Measurements from ENCODE around the gene TMEM270.
"Not testable (repeated sequence)": the region's sequence is repeated elsewhere in the genome, so short reads cannot be mapped to it uniquely, and the experiment has no call there.

The TMEM270 gene, protein sequence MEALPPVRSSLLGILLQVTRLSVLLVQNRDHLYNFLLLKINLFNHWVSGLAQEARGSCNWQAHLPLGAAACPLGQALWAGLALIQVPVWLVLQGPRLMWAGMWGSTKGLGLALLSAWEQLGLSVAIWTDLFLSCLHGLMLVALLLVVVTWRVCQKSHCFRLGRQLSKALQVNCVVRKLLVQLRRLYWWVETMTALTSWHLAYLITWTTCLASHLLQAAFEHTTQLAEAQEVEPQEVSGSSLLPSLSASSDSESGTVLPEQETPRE

DNA sequence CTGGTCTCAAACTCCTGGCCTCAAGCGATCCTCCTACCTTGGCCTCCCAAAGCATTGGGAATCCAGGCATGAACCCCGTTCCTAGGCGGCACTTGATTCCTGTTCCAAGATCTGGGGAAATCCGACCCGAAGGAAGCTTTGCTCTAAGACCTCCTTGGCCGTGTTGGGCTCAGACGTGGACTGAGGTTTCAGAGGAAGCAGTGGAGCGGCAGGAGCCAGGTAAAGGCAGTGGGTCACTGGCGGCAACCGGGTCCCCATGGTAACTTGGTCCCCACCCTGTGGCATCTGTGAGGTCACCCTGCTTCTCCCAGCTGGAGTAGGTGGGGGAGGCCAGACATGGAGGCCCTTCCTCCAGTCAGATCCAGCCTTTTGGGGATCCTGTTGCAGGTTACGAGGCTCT is at the start of gene TMEM270:
TMEM270 (plus strand) TSS at position 301 of the 400 bp plus-strand sequence; CDS start at position 337, 36 bp downstream.
- FAIRE-seq: no peak

DNA sequence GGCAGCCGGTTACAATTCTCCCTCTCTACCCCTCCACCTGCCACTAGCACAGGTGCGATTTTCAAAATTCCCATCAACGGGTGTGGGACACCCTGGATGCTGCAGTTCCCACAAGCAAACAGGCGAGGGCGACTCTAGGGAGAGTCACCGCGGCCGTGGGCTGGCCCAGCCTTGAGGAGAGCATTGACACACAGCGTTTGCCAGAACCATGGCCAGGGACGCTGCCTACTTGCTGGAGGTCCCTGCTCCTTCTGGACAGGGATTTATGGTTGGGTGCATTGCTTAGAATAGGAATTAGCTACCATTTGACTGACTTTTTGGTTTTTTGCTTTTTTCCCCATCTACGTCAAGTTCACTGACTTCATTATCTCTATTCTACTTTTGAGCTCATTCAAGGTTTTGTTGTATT is 49.2 kb upstream of the TMEM270 start:
- no peak for FAIRE-seq

DNA sequence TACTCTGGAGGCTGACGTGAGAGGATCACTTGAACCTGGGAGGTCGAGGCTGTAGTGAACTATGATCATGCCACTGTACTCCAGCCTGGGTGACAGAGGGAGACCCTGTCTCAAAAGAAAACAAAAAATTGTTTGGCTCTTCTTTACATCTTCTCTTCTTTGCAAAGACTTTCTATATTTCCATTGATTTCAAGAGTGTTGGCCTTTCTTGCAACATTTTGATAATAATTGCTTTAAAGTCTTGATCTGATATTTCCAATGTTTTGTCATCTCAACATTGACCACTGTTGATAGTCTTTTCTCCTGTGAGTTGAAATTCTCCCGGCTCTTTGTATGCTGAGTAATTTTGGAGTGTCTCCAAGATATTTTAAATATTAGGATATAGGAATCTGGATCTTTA is 48.0 kb upstream of the TMEM270 start:
- FAIRE-seq: no peak

DNA sequence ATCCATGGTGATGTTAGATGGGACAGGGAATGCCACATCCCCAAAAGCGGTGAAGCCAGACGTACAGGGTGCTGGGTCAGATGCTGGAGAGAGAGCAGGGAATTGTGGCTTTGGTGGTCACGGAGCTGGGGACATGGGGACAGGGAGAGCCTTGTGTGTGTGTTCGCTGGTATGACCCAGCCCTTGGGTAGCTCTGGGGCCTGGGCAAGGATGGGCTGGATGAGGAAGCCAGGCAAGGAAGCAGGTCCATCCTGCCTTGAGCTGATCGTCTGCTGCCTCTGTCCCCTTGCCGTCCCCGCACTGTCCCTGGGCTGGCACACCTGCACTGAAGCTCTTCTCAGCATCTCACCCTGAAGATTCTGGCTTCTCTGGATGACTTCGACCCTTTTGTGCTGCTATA is 45.5 kb upstream of the TMEM270 start:
- FAIRE-seq: no peak

DNA sequence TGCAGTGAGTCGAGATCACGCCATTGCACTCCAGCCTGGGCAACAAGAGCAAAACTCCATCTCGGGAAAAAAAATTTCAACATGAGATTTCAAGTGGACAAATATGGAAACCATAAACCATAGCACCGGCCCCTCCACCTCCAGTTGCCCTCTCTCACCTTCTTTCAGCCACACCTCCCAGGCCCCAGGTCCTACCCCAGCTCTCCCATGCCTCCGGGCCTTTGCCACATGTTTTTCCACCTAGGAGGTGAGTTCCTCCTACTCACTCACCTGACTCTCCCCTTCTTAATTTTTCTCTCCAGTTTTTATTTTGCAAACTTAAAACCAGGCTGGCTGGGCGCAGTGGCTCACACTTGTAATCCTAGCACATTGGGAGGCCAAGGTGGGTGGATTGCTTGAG is 43.8 kb upstream of the TMEM270 start:
- no peak for FAIRE-seq

DNA sequence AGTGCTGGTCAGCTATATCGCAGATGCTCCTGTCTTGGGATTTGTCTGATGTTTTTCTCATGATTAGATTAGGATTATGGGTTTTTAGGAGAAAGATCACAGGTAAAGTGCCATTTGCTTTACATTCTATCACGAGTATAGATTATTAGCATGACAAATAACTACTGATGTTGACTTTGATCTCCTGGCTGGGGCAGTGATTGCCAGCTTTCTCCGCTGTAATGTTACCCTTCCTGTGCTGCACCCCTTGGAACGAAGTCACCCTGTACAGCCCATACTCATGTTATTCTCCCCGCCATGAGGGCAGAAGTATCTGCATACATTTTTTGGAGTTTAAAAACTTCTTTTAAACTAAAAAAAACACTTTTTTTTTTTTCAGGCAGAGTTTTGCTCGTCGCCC is 40.9 kb upstream of the TMEM270 start:
- no peak for FAIRE-seq

DNA sequence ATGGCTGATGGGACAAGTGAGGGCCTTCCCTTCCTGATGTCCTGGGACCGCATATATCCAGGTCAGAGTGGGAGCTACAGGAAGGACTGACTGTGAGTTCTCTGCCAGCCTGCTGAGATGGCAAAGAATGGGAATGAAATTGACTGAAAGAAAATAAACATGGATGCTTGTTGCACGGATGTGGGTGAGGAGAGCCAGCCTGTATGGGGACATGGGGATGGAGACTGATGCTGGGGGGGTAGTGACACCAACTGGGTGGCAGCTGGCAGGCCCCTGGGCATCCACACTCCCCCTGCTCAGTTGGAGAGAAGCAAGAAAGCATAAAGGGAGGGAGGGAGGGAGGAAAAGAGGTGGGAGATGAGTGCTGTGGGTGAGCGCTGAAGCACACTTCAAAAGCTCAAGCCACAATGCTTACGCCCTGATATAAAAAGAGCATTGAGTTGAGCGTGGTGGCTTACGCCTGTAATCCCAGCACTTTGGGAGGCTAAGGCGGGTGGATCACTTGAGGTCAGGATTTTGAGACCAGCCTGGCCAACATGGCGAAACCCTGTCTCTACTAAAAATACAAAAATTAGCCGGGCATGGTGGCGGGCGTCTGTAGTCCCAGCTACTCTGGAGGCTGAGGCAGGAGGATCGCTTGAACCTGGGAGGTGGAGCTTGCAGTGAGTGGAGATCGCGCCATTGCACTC is 39.2 kb upstream of the TMEM270 start:
- FAIRE-seq: not testable (repeated sequence)

DNA sequence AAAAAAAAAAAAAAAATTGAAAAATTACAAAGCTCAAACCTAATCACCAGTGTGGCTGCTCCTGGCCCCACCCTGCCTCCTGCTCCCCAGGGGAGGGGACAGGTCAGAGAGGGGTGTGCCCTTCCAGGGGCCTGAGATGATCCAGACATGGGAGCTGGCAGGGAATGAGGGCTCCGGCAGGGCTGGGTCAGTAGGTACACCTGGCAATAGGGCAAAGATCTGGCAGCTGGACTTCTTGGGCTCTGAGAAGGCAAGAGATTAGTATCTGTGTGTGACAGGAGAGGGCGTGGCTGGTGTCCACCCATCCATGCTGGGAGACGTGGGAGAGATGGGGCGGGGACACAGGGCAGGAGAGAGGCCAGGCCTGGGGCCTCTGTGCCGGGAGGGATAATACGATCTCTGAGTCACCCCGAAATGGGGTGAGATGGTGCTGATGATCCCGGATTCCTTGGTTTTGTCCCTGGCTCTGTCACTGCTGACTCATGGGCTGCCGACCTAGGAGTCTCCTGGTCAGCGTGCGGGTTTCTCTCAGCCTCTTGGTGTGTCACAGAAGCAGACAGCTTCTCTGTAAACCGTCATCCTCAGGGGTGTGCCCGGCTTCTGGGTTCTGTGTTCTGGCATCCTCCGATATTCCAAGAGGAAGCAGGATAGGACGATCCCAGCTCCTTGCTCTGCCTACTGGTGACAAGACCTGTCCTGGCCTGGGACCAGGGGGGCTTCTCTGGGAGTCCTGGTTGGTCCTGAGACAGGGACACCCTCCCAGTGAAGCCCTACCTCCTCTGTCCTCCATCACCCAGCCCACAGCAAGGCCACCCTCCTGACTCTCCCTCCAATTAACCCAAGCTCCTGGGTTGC is 38.4 kb upstream of the TMEM270 start:
- no peak for FAIRE-seq

DNA sequence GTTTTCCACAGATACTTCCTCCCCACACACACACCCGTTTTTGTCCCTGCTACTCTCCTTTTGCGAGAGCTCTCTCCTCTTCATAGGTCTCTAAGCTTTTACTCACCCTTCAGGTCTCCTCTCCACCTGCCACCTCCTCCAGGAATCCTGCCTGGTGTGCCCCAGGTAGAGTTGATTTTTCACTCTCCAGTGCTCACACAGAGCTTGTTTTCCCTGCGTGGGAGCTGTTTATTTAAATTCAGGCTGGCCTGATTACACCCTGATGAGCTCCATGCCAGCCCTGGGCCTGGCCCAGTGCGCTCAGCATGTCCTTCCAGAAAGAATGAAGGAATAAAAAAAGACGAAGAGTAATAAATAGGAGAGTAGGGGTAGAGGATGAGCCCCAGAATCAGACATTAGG is 37.7 kb upstream of the TMEM270 start:
- no peak for FAIRE-seq

DNA sequence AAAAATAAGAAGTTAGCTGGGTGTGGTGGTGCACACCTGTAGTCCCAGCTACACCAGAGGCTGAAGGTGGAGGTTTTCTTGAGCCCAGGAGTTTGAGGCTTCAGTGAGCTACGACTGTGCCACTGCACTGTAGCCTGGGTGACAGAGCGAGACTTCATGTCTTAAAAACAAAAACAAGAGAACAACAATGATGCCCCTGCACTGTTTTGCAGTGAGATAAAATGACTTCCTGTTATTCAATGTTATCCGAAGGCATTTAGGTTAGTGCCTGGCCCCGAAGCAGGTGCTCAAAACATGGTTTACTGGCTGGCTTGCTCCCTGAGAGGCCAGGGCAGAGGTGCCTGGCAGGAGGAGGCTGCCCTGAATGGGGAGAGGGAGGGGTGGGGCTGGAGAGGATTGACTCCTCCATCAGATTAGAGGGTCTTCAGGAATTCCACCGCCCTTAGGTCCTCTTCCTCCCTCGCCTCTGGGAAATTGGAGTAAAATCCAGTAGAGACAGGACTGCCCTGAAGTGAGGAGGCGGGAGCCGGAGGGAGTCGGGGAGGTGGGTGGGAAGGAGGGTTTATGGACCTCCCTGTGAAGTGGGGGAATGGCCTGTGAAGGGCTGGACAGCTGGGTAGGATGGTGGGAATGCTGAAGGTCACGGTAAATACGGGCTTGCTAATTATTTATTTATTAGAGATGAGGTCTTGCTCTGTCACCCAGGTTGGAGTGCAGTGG is 36.9 kb upstream of the TMEM270 start:
- FAIRE-seq: no peak

DNA sequence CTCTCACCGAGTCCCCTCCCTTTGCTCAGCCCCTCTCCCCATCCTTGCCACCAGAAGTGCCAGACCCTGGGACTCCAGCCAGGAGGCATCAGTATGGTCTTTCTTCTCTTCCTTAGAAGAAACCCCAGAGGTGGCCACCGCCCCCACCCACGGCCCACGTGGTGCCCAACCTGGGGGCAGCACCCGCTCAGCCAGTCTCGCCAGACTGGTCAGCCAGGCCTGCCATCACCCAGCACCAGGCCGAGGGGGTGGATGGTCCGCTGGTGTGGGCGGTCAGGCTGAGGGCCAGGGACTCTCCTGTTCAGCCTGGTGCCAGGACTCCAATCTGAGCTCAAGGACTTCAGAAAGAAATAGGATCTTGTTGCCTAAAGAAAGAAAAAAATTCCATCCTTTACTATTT is 36.0 kb upstream of the TMEM270 start:
- FAIRE-seq: no peak

DNA sequence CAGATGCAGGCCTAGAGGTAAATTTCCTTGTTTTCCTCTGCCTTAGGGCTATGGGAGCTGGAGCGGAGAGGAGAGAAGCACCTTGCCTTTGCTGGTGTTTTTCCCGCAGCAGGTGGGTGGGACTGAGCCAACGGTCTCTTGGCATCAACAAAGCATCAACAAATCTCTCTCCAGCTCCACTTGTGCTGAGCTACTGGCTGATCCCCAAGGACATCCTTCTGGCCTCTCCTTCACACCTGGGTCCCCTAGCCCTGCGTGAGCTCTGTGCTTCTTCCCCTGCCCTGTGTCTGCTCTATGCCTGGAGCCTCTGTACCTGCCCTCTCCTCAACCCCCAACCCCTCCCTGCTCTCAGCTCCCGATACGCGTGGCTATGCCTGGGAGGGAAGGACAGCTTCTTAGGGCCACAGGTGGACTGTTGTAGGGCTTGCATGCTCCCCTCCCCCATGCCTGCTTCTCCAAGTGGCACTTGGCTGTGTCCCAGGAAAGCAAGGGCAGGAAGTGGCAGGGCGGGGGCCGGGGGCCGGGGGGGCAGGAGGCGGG is 33.3 kb upstream of the TMEM270 start:
- FAIRE-seq: peak; percentile 55

DNA sequence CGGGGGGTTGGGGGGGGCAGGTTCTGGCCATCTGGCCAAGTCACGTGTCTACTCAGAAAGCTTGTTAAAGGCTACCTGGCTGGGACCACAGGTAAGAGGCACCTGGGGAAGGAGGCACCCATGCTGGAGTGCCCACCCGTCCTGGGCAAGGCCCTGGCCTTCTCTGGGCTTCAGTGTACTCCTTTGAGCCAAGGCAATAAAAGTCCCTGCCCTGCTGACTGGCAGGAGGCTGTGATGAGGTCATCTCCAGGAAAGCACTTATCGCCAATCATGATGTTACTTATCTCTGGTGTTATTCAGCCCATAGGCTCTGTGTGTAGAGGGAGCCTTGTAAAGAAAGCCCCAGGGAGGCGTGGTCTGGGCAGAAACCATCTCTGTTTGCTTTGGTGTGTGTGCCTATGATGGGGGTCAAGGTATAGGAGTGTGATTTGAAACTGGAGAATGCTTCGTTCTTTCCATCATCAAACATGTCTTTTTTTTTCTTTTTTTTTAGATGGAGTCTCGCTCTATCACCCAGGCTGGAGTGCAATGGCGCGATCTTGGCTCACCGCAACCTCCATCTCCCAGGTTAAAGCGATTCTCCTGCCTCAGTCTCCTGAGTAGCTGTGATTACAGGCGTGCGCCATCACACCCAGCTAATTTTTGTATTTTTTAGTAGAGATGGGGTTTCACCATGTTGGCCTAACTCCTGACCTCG is 32.7 kb upstream of the TMEM270 start:
- peak; percentile 60 for FAIRE-seq

DNA sequence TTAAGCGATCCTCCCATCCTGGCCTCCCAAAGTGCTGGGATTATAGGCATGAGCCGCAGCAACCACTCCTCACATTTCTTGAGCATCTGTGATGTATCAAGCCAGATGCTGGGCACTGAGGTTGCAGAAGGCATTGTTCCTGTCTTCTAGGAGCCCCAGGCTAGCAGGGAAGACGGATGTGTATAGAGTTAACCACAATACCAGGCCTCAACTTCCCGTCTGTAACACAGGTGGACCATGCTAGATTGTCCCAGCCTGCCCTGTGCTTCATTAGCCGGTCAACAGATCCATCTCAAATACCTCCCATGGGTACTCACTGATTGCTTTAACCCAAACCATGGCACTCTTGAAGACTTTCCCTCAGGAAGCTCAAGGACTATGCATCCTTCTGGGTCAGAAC is 32.0 kb upstream of the TMEM270 start:
- FAIRE-seq: no peak

DNA sequence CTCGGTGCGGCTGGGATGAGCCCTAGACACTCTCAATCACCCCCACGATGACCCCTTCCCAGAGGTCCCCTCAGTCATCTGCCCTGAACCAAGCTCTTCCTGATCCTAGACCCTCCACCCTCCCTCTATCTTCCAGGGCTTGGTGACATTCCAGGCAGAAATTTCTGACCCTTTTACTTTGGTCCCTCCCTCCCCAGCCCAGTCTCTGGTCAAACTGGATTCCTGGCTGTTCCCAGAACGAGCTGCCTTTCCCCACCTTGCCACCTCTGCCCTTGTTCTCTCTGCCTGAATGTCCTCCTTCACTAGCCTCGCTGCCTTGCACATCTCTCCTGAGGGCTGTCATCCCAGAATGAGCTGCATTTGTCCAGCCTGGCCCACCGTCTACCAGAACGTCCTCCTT is 31.5 kb upstream of the TMEM270 start:
- FAIRE-seq: no peak

DNA sequence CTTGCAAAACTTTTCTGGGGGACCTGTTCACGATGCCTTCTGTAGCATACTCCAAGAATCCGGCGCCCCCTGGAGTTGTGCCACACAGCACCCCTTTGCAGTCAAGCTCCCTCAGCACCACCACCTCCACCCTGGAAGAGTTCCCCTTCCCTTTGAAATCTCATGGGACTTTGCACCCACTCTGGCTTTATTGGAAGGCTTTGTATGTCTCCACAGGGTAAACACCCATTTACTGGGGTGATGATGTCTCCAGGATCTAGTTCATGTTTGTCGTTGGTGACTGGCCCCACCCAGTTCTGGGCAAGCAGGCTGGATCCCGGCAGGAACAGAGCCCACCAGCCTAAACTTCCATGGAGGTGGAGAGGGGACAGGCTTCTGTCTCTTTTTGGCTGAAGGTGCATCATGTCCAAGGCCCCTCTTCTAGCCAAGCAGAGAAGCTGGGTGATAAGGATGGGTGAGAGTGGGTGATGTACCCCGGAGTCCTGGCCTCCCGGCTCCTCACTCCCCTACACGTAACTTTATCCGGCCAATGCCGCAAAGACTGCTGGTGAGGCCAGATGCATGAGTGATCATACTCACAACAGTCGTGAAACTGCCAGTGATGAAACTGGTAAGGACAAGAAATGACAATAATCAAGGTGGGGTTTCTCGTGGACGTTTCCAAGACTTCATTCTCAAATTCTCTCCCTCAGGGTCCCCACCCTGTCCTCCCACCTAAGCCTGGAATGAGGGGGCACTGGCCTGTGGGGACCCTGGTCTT is 30.9 kb upstream of the TMEM270 start:
- no peak for FAIRE-seq

DNA sequence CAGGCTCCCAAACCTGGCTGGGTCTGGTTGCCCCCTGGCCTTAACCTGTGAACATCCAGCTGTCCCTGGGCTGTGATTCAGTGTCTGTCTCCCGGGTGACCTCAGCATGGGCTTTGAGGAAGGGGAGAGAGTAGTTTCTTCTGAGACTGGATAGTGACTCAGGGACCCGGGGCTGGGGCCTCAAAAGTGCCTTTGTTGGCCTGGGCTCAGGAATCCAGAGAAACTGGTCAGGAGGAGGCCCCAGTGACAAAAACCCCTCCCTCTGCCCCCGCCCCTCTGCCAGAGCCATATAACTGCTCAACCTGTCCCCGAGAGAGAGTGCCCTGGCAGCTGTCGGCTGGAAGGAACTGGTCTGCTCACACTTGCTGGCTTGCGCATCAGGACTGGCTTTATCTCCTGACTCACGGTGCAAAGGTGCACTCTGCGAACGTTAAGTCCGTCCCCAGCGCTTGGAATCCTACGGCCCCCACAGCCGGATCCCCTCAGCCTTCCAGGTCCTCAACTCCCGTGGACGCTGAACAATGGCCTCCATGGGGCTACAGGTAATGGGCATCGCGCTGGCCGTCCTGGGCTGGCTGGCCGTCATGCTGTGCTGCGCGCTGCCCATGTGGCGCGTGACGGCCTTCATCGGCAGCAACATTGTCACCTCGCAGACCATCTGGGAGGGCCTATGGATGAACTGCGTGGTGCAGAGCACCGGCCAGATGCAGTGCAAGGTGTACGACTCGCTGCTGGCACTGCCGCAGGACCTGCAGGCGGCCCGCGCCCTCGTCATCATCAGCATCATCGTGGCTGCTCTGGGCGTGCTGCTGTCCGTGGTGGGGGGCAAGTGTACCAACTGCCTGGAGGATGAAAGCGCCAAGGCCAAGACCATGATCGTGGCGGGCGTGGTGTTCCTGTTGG is 30.0 kb upstream of the TMEM270 start, which contains the start of gene CLDN4:
CLDN4 (plus strand) TSS at position 316 of the 903 bp plus-strand sequence; CDS start at position 522, 206 bp downstream.
- no peak for FAIRE-seq

DNA sequence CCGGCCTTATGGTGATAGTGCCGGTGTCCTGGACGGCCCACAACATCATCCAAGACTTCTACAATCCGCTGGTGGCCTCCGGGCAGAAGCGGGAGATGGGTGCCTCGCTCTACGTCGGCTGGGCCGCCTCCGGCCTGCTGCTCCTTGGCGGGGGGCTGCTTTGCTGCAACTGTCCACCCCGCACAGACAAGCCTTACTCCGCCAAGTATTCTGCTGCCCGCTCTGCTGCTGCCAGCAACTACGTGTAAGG is 29.4 kb upstream of the TMEM270 start:
- no peak for FAIRE-seq

DNA sequence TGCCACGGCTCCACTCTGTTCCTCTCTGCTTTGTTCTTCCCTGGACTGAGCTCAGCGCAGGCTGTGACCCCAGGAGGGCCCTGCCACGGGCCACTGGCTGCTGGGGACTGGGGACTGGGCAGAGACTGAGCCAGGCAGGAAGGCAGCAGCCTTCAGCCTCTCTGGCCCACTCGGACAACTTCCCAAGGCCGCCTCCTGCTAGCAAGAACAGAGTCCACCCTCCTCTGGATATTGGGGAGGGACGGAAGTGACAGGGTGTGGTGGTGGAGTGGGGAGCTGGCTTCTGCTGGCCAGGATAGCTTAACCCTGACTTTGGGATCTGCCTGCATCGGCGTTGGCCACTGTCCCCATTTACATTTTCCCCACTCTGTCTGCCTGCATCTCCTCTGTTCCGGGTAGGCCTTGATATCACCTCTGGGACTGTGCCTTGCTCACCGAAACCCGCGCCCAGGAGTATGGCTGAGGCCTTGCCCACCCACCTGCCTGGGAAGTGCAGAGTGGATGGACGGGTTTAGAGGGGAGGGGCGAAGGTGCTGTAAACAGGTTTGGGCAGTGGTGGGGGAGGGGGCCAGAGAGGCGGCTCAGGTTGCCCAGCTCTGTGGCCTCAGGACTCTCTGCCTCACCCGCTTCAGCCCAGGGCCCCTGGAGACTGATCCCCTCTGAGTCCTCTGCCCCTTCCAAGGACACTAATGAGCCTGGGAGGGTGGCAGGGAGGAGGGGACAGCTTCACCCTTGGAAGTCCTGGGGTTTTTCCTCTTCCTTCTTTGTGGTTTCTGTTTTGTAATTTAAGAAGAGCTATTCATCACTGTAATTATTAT is 28.9 kb upstream of the TMEM270 start:
- no peak for FAIRE-seq

DNA sequence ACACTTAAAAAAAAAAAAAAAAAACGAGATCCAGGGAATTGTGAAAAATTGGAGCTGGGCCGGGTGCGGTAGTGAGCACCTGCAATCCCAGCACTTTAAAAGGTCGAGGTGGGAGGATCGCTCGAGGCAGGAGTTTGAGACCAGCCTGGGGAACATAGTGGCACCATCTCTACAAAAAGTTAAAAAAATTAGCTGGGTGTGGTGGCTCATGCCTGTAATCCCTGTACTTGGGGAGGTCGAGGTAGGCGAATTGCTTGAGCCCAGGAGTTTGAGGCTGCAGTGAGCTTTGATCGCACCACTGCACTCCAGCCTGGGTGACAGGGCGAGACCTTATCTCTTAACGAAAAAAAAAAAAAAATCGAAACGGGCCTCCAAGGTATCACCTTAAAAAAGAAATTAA is 28.2 kb upstream of the TMEM270 start:
- no peak for FAIRE-seq

Measured in islet of Langerhans (tissue), 1 donor.